ENCODE measurements around the gene NCAM1.

Gene NCAM1

GRCh38 chr11:113201054-113201818, 240.0 kb downstream of the NCAM1 start:
- no peak for DNase-seq (ENCODE audit: low spot score)

GRCh38 chr11:113202431-113202830, 241.2 kb downstream of the NCAM1 start:
- no peak for DNase-seq (ENCODE audit: low spot score)

- no peak for DNase-seq (ENCODE audit: low spot score)
Measured at GRCh38 chr11:113203141-113203753, 242.0 kb downstream of the NCAM1 start.

GRCh38 chr11:113204280-113204679, 243.1 kb downstream of the NCAM1 start:
- no peak for DNase-seq (ENCODE audit: low spot score)

GRCh38 chr11:113213549-113213948, 252.3 kb downstream of the NCAM1 start:
- no peak for DNase-seq (ENCODE audit: low spot score)

GRCh38 chr11:113222241-113222640, 261.0 kb downstream of the NCAM1 start:
- no peak for DNase-seq (ENCODE audit: low spot score)

- DNase-seq (ENCODE audit: low spot score): no peak
Measured at GRCh38 chr11:113234888-113235287, 273.7 kb downstream of the NCAM1 start.

GRCh38 chr11:113237261-113237660, 276.0 kb downstream of the NCAM1 start:
- DNase-seq (ENCODE audit: low spot score): no peak

GRCh38 chr11:113238721-113239120, 277.5 kb downstream of the NCAM1 start:
- no peak for DNase-seq (ENCODE audit: low spot score)

- DNase-seq (ENCODE audit: low spot score): no peak
Measured at GRCh38 chr11:113240389-113240788, 279.2 kb downstream of the NCAM1 start.

GRCh38 chr11:113240790-113241635, 279.8 kb downstream of the NCAM1 start:
- DNase-seq (ENCODE audit: low spot score): no peak

- DNase-seq (ENCODE audit: low spot score): no peak
Measured at GRCh38 chr11:113241636-113242054, 280.4 kb downstream of the NCAM1 start.

GRCh38 chr11:113242060-113242459, 280.8 kb downstream of the NCAM1 start:
- no peak for DNase-seq (ENCODE audit: low spot score)

- DNase-seq (ENCODE audit: low spot score): no peak
Measured at GRCh38 chr11:113242767-113243397, 281.7 kb downstream of the NCAM1 start.

- DNase-seq (ENCODE audit: low spot score): no peak
Measured at GRCh38 chr11:113243696-113244095, 282.5 kb downstream of the NCAM1 start.

- no peak for DNase-seq (ENCODE audit: low spot score)
Measured at GRCh38 chr11:113245216-113245615, 284.0 kb downstream of the NCAM1 start.

GRCh38 chr11:113247221-113247620, 286.0 kb downstream of the NCAM1 start:
- DNase-seq (ENCODE audit: low spot score): no peak

GRCh38 chr11:113247966-113248365, 286.7 kb downstream of the NCAM1 start:
- no peak for DNase-seq (ENCODE audit: low spot score)

GRCh38 chr11:113248702-113249490, 287.7 kb downstream of the NCAM1 start:
- no peak for DNase-seq (ENCODE audit: low spot score)

- DNase-seq (ENCODE audit: low spot score): no peak
Measured at GRCh38 chr11:113249491-113249763, 288.2 kb downstream of the NCAM1 start.

GRCh38 chr11:113249786-113250185, 288.6 kb downstream of the NCAM1 start:
- DNase-seq (ENCODE audit: low spot score): no peak

- no peak for DNase-seq (ENCODE audit: low spot score)
Measured at GRCh38 chr11:113251281-113251680, 290.1 kb downstream of the NCAM1 start.

Measured in D341Med (cell line).